HepG2 (cell line): Measurements from ENCODE around the gene PPFIA3. TPM values are rescaled to one million over a fixed set of nuclear protein-coding genes. Genes with fewer than 3 reads are reported as not detected.

Source experiments
- ELF1 ChIP-seq: sonication (generic); formaldehyde crosslinking; IDR thresholded peaks from 2 replicates; pipeline ENCODE4 v1.4.0; 2020; ENCODE audit warnings: missing genetic modification reagents
- MAFK ChIP-seq, 2 experiments: IDR thresholded peaks in 1 of 2; conservative IDR thresholded peaks in 1 of 2; 2 replicates each; pipeline ENCODE4 v1.6.1; 2011; ENCODE audit warnings: improper control_type of control experiment in 2 of 2, low read length in 2 of 2
- MIER3 ChIP-seq: IDR thresholded peaks from 2 replicates; pipeline ENCODE4 v1.6.1; 2016; ENCODE audit warnings: missing compliant biosample characterization, borderline replicate concordance
- MNT ChIP-seq: fragments of 450-650 bp; IDR thresholded peaks from 2 replicates; pipeline ENCODE4 v1.6.1; 2016
- MTERF4 ChIP-seq: sonication (generic); formaldehyde crosslinking; IDR thresholded peaks from 2 replicates; pipeline ENCODE4 v1.8.0; 2023; ENCODE audit warnings: mild to moderate bottlenecking, missing genetic modification reagents
- MXI1 ChIP-seq: IDR thresholded peaks from 3 replicates; pipeline ENCODE4 v1.6.1; 2012; ENCODE audit warnings: low read depth, low read length, inconsistent platforms, borderline replicate concordance
- SP1 ChIP-seq, 2 experiments: fragments of 450-650 bp in 1 of 2; sonication (generic) in 1 of 2; formaldehyde crosslinking in 1 of 2; IDR thresholded peaks; 2 replicates each; pipeline versions ENCODE4 v1.4.0 to v1.6.1; 2016 to 2020; ENCODE audit warnings: missing genetic modification reagents in 1 of 2
- TARDBP ChIP-seq: sonication (generic); formaldehyde crosslinking; IDR thresholded peaks from 2 replicates; pipeline ENCODE4 v1.8.0; 2022; ENCODE audit warnings: mild to moderate bottlenecking, missing genetic modification reagents
- TFE3 ChIP-seq: IDR thresholded peaks from 2 replicates; pipeline ENCODE4 v1.6.1; 2016
- USF2 ChIP-seq, 2 experiments: sonication (generic) in 1 of 2; formaldehyde crosslinking in 1 of 2; IDR thresholded peaks; 2 replicates each; pipeline versions ENCODE4 v1.5.1 to v1.6.1; 2011 to 2020; ENCODE audit warnings: borderline replicate concordance in 1 of 2, low read depth in 1 of 2, low read length in 1 of 2, mild to moderate bottlenecking in 1 of 2, missing genetic modification reagents in 1 of 2, moderate library complexity in 1 of 2
- ZFX ChIP-seq: sonication (generic); formaldehyde crosslinking; IDR thresholded peaks from 2 replicates; pipeline ENCODE4 v1.4.0; 2020; ENCODE audit warnings: mild to moderate bottlenecking, low read depth, missing genetic modification reagents, moderate library complexity
- ZNF558 ChIP-seq: sonication (generic); formaldehyde crosslinking; IDR thresholded peaks from 2 replicates; pipeline ENCODE4 v1.9.0; 2022; ENCODE audit warnings: mild to moderate bottlenecking, missing genetic modification reagents, borderline replicate concordance
- ZNF563 ChIP-seq: sonication (generic); formaldehyde crosslinking; IDR thresholded peaks from 2 replicates; pipeline ENCODE4 v1.8.0; 2022; ENCODE audit warnings: mild to moderate bottlenecking, moderate library complexity, missing genetic modification reagents
- ZNF687 ChIP-seq: sonication (generic); formaldehyde crosslinking; IDR thresholded peaks from 2 replicates; pipeline ENCODE4 v1.5.1; 2020; ENCODE audit warnings: mild to moderate bottlenecking, missing genetic modification reagents, moderate library complexity
- polyA plus RNA-seq, 8 experiments: library from polyadenylated mRNA; depleted of rRNA in 3 of 8; stranded (reverse) in 7 of 8; unstranded in 1 of 8; fragments of >200 nt; fragmentation: Illumina TruSeq in 4 of 8; extraction: Trizol in 4 of 8; gene quantifications; 2 replicates each; pipeline versions ENCODE4 v1.2.1 to v1.2.3, GENCODE V29; 2011 to 2016; ENCODE audit warnings: low read depth in 4 of 8, missing spikeins in 1 of 8, mixed read lengths in 1 of 8; ENCODE audit not compliant: insufficient read depth in 1 of 8
- total RNA-seq, 5 experiments: library from RNA; depleted of rRNA; stranded (reverse); fragments of >200 nt; fragmentation: Illumina TruSeq; extraction: Trizol; gene quantifications; 2 replicates each; pipeline ENCODE4 v1.2.3, GENCODE V29; 2016; ENCODE audit warnings: low read depth in 1 of 5

Gene PPFIA3
- total and polyA plus RNA-seq, 2 of the 13 experiments (the other 11 are each of a cell fraction or from before 2014, with no cell fraction given) = 6.7 to 8.6 TPM

GRCh38 chr19:49151267-49152118 is 32.1 kb downstream of the PPFIA3 start (continued):
- 0 out of 2 replicates have a peak, but pooled peaks have one; percentile 54 for TF ChIP-seq MTERF4 (CRISPR knock-in tag)
- TF ChIP-seq ELF1 (CRISPR knock-in tag) = peak; percentile 38
- no peak for TF ChIP-seq SP1 (IDR thresholded peaks at IDR 0.05)
- peak; percentile 70 for TF ChIP-seq SP1 (CRISPR knock-in tag; IDR thresholded peaks at IDR 0.05)
- peak; percentile 89 for TF ChIP-seq MNT
- no peak for TF ChIP-seq ZNF558 (CRISPR knock-in tag)
- 0 out of 2 replicates have a peak, but pooled peaks have one; percentile 55 for TF ChIP-seq ZNF563
- peak; percentile 76 for TF ChIP-seq ZNF687 (CRISPR knock-in tag)
- peak; percentile 53; the same call in 1 of the 3 replicates for TF ChIP-seq MXI1
- no peak for TF ChIP-seq USF2 (IDR thresholded peaks at IDR 0.05; ENCODE audit: low read depth, low read length)
- TF ChIP-seq USF2 (CRISPR knock-in tag; IDR thresholded peaks at IDR 0.05; ENCODE audit: borderline replicate concordance) = peak; percentile 32; the same call in 1 of the 2 replicates
- no peak for TF ChIP-seq MAFK (conservative IDR thresholded peaks at IDR 0.05 in 1 of 2, IDR thresholded peaks at IDR 0.05 in 1 of 2; ENCODE audit: low read length in 2 of 2)
- TF ChIP-seq MIER3 (CRISPR knock-in tag) = 0 out of 2 replicates have a peak, but pooled peaks have one; percentile 26
- peak; percentile 19; the same call in 1 of the 2 replicates for TF ChIP-seq TFE3 (CRISPR knock-in tag)
- TF ChIP-seq TARDBP = 0 out of 2 replicates have a peak, but pooled peaks have one; percentile 19
- TF ChIP-seq ZFX = peak; percentile 27; the same call in 1 of the 2 replicates
